Caco-2 (cell line): ENCODE measurements around the gene NINJ2. TPM values are rescaled to one million over a fixed set of nuclear protein-coding genes. Genes with fewer than 3 reads are reported as not detected.

ENCODE experiments used
- BruUV-seq: library from RNA; stranded (reverse); fragments of 400-500 nt; replicated peaks from 2 replicates; lab custom pipeline; 2021; lab: Mats Ljungman, UMichigan
- CTCF ChIA-PET: fragments of 300-600 bp; sonication (Branson Sonifier 250); formaldehyde crosslinking; loops from one replicate; lab custom pipeline; 2022; ENCODE audit warnings: antibody characterized with exemption; lab: Charles Lee
- POLR2A ChIA-PET: fragments of 300-600 bp; sonication (Branson Sonifier 250); formaldehyde crosslinking; loops from one replicate; lab custom pipeline; 2022; ENCODE audit warnings: antibody characterized with exemption; lab: Charles Lee
- DNase-seq, 2 experiments: peaks; one replicate each; pipeline versions ENCODE4 v3.0.0 to v3.0.0-alpha.2; 2020 to 2022
- H3K27me3 ChIP-seq: replicated peaks from 2 replicates; pipeline ENCODE4 v1.6.0; 2011; ENCODE audit warnings: low read length; ENCODE audit not compliant: control insufficient read depth, insufficient read depth
- H3K36me3 ChIP-seq: 2 replicates; pipeline ENCODE4 v1.5.1; 2011; ENCODE audit warnings: low read length; ENCODE audit not compliant: control insufficient read depth, insufficient read depth
- H3K4me1 ChIP-seq: fragments of 250-450 bp; sonication (Bioruptor Pico); 2 replicates; pipeline ENCODE4 v1.5.1; 2020; ENCODE audit warnings: mild to moderate bottlenecking
- H3K4me3 ChIP-seq: 2 replicates; pipeline ENCODE4 v1.5.1; 2011; ENCODE audit warnings: low read depth, mild to moderate bottlenecking, control low read depth, low read length
- H3K9me3 ChIP-seq: fragments of 250-450 bp; sonication (Bioruptor Pico); 2 replicates; pipeline ENCODE4 v1.5.1; 2020; ENCODE audit warnings: mild to moderate bottlenecking, moderate library complexity
- H3K27ac Mint-ChIP-seq: one replicate; pipeline ENCODE4 v1.8.0; 2022; ENCODE audit warnings: mixed read lengths; ENCODE audit not compliant: unreplicated experiment
- H3K27me3 Mint-ChIP-seq: one replicate; pipeline ENCODE4 v1.8.0; 2022; ENCODE audit warnings: mixed read lengths; ENCODE audit not compliant: insufficient read depth, unreplicated experiment
- H3K36me3 Mint-ChIP-seq: one replicate; pipeline ENCODE4 v1.8.0; 2022; ENCODE audit warnings: mild to moderate bottlenecking, mixed read lengths; ENCODE audit not compliant: insufficient read depth, unreplicated experiment
- H3K4me1 Mint-ChIP-seq: one replicate; pipeline ENCODE4 v1.8.0; 2022; ENCODE audit warnings: low read depth, mixed read lengths; ENCODE audit not compliant: unreplicated experiment
- H3K4me3 Mint-ChIP-seq: one replicate; pipeline ENCODE4 v1.8.0; 2022; ENCODE audit warnings: mild to moderate bottlenecking, moderate library complexity, mixed read lengths; ENCODE audit not compliant: unreplicated experiment
- H3K9me3 Mint-ChIP-seq: one replicate; pipeline ENCODE4 v1.8.0; 2022; ENCODE audit warnings: mixed read lengths; ENCODE audit not compliant: unreplicated experiment
- intact Hi-C: fragments of 100-400 bp; cut with micrococcal nuclease; formaldehyde crosslinking; loops from one replicate; pipeline ENCODE4 v1.10.0; 2022; ENCODE audit not compliant: unreplicated experiment
- total RNA-seq: library from RNA; stranded (reverse); gene quantifications from 2 replicates; pipeline ENCODE4 v1.2.3, GENCODE V29; 2022
- TF ChIP-seq, protein P1 (sequence below), 2 experiments: fragments of 200-600 bp in 1 of 2; IDR thresholded peaks; 1 replicate in 1 of 2; 2 replicates in 1 of 2; pipeline versions ENCODE4 v1.5.1 to v1.8.0; 2011 to 2022; ENCODE audit warnings: antibody characterized with exemption in 1 of 2, control low read depth in 1 of 2, inconsistent platforms in 1 of 2, low read depth in 1 of 2, low read length in 1 of 2, mild to moderate bottlenecking in 1 of 2, moderate library complexity in 1 of 2; ENCODE audit not compliant: insufficient read depth in 1 of 2, severe bottlenecking in 1 of 2, unreplicated experiment in 1 of 2

The NINJ2 gene
- total RNA-seq, 1 experiment from 2014 or later: 7.0 TPM

DNA sequence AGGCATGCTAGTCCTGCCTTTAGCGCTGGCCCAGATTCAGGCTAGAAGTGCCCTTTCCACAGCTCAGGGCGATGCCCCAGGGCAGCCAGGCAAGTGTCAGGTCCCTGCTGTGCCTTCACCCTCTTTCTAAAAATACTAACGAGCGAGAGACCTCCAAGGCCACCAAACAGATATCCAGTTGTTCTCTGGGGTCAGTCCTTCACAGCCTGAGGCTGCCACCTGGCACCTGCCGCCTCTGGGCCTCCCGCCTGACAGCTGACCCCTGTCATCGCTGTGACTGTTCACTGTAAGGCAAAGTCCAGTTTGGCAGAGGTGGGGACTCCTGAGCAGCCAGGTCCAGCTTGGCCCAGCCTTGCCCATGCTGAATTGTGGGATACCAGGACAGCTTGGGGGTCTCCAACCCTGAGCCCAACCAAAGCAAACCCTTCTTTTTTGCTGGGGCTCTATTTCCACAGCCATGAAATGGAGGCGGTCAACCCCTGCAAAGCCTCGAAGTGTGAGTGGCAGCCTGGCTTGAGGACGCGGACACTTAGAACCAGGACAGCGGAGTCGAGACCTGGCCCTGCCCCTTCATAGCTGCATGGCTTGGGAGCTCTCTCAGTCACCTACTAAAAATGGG, 79.9 kb downstream of the NINJ2 start:
- Mint-ChIP-seq H3K27ac (no peak overlapping the region), H3K4me3 (no peak overlapping the region), H3K4me1 (peaks cover 33% of the 10 kb centered on the region), H3K27me3 (no peaks in the 10 kb centered on the region), H3K36me3 (no peaks in the 10 kb centered on the region), H3K9me3 (no peaks in the 10 kb centered on the region)
- DNase-seq: peak; percentile 62 to 71
- Histone ChIP-seq H3K36me3 (no peaks in the 10 kb centered on the region), H3K4me1 (peaks cover 40% of the 10 kb centered on the region), H3K9me3 (no peaks in the 10 kb centered on the region; the same call in none of the 2 replicates), H3K27me3 (no peaks in the 10 kb centered on the region), H3K4me3 (no peak overlapping the region)
- no TSS peak for BruUV-seq
- TF ChIP-seq, protein P1, sequence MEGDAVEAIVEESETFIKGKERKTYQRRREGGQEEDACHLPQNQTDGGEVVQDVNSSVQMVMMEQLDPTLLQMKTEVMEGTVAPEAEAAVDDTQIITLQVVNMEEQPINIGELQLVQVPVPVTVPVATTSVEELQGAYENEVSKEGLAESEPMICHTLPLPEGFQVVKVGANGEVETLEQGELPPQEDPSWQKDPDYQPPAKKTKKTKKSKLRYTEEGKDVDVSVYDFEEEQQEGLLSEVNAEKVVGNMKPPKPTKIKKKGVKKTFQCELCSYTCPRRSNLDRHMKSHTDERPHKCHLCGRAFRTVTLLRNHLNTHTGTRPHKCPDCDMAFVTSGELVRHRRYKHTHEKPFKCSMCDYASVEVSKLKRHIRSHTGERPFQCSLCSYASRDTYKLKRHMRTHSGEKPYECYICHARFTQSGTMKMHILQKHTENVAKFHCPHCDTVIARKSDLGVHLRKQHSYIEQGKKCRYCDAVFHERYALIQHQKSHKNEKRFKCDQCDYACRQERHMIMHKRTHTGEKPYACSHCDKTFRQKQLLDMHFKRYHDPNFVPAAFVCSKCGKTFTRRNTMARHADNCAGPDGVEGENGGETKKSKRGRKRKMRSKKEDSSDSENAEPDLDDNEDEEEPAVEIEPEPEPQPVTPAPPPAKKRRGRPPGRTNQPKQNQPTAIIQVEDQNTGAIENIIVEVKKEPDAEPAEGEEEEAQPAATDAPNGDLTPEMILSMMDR (IDR thresholded peaks at IDR 0.05; ENCODE audit: insufficient read depth in 1 of 2, low read depth in 1 of 2, low read length in 1 of 2, severe bottlenecking in 1 of 2, unreplicated experiment in 1 of 2): no peak
- intact Hi-C loops: no loop called here
- ChIA-PET POLR2A (no interaction called here), CTCF (interaction anchor here (0.6 kb wide), 1 partner anchor 167 kb away, joined by 3 read pairs; no protein-coding TSS in a partner anchor)

DNA sequence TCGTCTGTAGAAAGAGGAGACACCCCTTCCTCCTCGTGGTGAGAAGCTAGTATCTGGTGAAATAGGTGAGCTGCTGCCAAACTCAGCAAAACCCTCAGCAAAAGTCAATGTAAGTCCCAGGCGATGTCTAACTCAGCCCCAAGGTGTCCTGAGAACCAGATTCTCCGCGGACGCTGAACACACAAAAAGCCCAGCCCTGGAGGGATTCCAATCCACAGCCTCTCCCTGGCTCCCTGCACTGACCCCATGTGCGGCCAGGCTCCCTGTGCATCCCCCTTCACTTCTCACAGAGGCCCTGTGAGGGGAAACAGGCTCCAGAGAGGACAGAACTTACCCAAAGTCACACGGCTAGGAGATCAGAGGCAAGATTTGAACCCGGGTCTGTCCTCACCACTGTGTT, 81.5 kb downstream of the NINJ2 start:
- no TSS peak for BruUV-seq
- peak in 1 of 2 experiments; percentile 27 for DNase-seq
- Mint-ChIP-seq H3K27ac (no peak overlapping the region), H3K4me1 (peaks cover 33% of the 10 kb centered on the region), H3K4me3 (no peak overlapping the region), H3K36me3 (no peaks in the 10 kb centered on the region), H3K9me3 (no peaks in the 10 kb centered on the region), H3K27me3 (no peaks in the 10 kb centered on the region)
- Histone ChIP-seq H3K36me3 (no peaks in the 10 kb centered on the region), H3K4me1 (peaks cover 47% of the 10 kb centered on the region), H3K27me3 (no peaks in the 10 kb centered on the region), H3K9me3 (no peaks in the 10 kb centered on the region), H3K4me3 (no peak overlapping the region)
- intact Hi-C loops: no loop called here
- ChIA-PET POLR2A (no interaction called here), CTCF (no interaction called here)
- TF ChIP-seq, protein P1 (IDR thresholded peaks at IDR 0.05; ENCODE audit: insufficient read depth in 1 of 2, low read depth in 1 of 2, low read length in 1 of 2, severe bottlenecking in 1 of 2, unreplicated experiment in 1 of 2): no peak

DNA sequence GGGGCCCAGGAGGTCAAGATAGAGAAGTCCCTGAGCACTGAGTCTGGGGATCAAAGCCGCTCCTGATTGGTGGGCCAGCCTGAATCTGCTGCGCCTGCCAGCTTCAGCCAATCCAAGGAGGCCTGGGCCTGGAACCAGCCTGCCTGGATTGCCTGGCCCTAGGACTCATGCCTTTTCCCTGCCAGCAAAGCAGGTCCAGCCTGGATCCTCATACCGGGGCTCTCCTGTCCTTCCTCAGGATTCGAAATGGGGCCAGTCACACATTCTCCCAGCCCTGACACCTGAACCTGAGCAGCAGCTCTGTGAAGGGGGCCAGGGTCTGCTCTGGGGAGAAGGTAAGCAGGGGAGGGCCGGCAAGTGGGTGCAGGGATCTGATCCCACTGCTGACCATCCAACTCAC, 81.9 kb downstream of the NINJ2 start:
- intact Hi-C loops: no loop called here

More for the DNA sequence above, 81.9 kb downstream of the NINJ2 start:
- no peak overlapping the region for H3K27ac Mint-ChIP-seq
- peak in 1 of 2 experiments; percentile 36 for DNase-seq
- H3K9me3 Mint-ChIP-seq: no peaks in the 10 kb centered on the region
- H3K27me3 ChIP-seq: no peaks in the 10 kb centered on the region
- peaks cover 47% of the 10 kb centered on the region for H3K4me1 ChIP-seq
- no peaks in the 10 kb centered on the region for H3K9me3 ChIP-seq
- ChIA-PET CTCF (no interaction called here), POLR2A (no interaction called here)
- BruUV-seq: no TSS peak
- no peak overlapping the region for H3K4me3 Mint-ChIP-seq
- no peaks in the 10 kb centered on the region for H3K27me3 Mint-ChIP-seq
- TF ChIP-seq, protein P1 (IDR thresholded peaks at IDR 0.05; ENCODE audit: insufficient read depth in 1 of 2, low read depth in 1 of 2, low read length in 1 of 2, severe bottlenecking in 1 of 2, unreplicated experiment in 1 of 2): no peak
- no peaks in the 10 kb centered on the region for H3K36me3 Mint-ChIP-seq
- peaks cover 32% of the 10 kb centered on the region for H3K4me1 Mint-ChIP-seq
- H3K36me3 ChIP-seq: no peaks in the 10 kb centered on the region
- no peak overlapping the region for H3K4me3 ChIP-seq
